Naive thymus-derived CD8-positive, alpha-beta T cell (primary cell): Measurements from ENCODE around the gene RASGRF2. TPM values are rescaled to one million over a fixed set of nuclear protein-coding genes. Genes with fewer than 3 reads are reported as not detected.

Experiments
- ATAC-seq, 2 donors: fragments of 150-1000 bp; cut with Tn5 transposase in 1 of 2; sonication (Bioruptor Pico), chemical (Tn5 transposase) in 1 of 2; 1 replicate in 1 of 2; 2 replicates in 1 of 2; pipeline ENCODE4 v1.10.0; 2021; ENCODE audit warnings: mild to moderate bottlenecking in 2 of 2, moderate library complexity in 2 of 2
- POLR2A ChIA-PET: fragments of 350-600 bp; sonication (Branson Sonifier 250); formaldehyde crosslinking; loops from one replicate; lab custom pipeline; 2021; ENCODE audit warnings: antibody characterized with exemption; lab: Charles Lee
- DNase-seq, 10 donors: peaks; one replicate each; pipeline versions ENCODE4 v3.0.0 to v3.0.0-alpha.2; 2020 to 2022
- H3K27ac Mint-ChIP-seq, 10 donors: one replicate each; pipeline ENCODE4 v1.8.0; 2020 to 2022; ENCODE audit warnings: mild to moderate bottlenecking in 10 of 10, mixed read lengths in 10 of 10, moderate library complexity in 4 of 10, inconsistent platforms in 1 of 10
- H3K27me3 Mint-ChIP-seq, 5 donors: one replicate each; pipeline ENCODE4 v1.8.0; 2021 to 2022; ENCODE audit warnings: mixed read lengths in 5 of 5
- H3K36me3 Mint-ChIP-seq, 3 donors: one replicate each; pipeline ENCODE4 v1.8.0; 2020 to 2022; ENCODE audit warnings: mixed read lengths in 3 of 3, mild to moderate bottlenecking in 2 of 3, inconsistent platforms in 1 of 3
- H3K4me1 Mint-ChIP-seq, 4 donors: one replicate each; pipeline ENCODE4 v1.8.0; 2021 to 2022; ENCODE audit warnings: mixed read lengths in 4 of 4
- H3K4me3 Mint-ChIP-seq, 10 donors: one replicate each; pipeline ENCODE4 v1.8.0; 2020 to 2022; ENCODE audit warnings: mild to moderate bottlenecking in 10 of 10, mixed read lengths in 10 of 10, moderate library complexity in 6 of 10, inconsistent platforms in 1 of 10
- H3K9me3 Mint-ChIP-seq, 9 donors: one replicate each; pipeline ENCODE4 v1.8.0; 2020 to 2022; ENCODE audit warnings: mixed read lengths in 9 of 9, mild to moderate bottlenecking in 3 of 9, inconsistent platforms in 1 of 9, moderate library complexity in 1 of 9
- polyA plus RNA-seq, 3 donors: library from polyadenylated mRNA; unstranded; fragments of 300-500 nt; fragmentation: Illumina TruSeq; gene quantifications; one replicate each; pipeline ENCODE4 v1.2.3, GENCODE V29; 2021
- total RNA-seq, 8 experiments: library from RNA in 2 of 8; stranded (reverse) in 2 of 8; gene quantifications; one replicate each; pipeline ENCODE4 v1.2.3 and lab custom pipeline; 2021 to 2026

Gene RASGRF2
- total and polyA plus RNA-seq, 5 experiments from 2014 or later = 8.3 to 35.9 (median 21.7) TPM

DNA sequence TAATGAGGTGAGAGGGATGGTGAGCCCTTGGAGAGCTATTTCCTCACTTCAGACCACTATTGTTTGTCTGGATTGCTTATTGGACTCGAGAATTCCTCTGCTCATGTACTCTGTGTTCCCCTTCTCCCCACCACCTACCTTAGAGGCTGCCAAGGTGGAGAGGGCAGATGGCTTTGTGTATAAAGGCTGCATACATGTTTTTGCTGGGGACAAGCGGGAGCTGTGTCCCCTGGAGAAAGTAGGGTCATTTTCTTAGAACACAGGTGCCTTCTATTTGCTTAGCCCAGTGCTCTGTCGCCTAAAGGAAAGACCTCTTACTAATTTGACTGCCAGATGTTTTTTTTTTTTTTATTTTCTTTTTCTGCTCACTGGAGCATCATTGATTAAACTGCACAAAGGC is 29.7 kb downstream of the RASGRF2 start:
- Mint-ChIP-seq H3K4me3 (peak overlapping the region in 1 of 10 donors; percentile 6), H3K27me3 (no peaks in the 10 kb centered on the region), H3K9me3 (no peaks in the 10 kb centered on the region), H3K36me3 (peaks cover 0 to 6% (median 0%) of the 10 kb centered on the region in 3 donors), H3K4me1 (peaks cover 42 to 90% (median 79%) of the 10 kb centered on the region in 4 donors), H3K27ac (peak overlapping the region in 6 of 10 donors; percentile 2 to 40 (median 24))
- ATAC-seq = no peak
- POLR2A ChIA-PET = interaction anchor here (0.9 kb wide), 1 partner anchor 9 kb away, joined by 5 read pairs; no protein-coding TSS in a partner anchor
- DNase-seq = no peak

DNA sequence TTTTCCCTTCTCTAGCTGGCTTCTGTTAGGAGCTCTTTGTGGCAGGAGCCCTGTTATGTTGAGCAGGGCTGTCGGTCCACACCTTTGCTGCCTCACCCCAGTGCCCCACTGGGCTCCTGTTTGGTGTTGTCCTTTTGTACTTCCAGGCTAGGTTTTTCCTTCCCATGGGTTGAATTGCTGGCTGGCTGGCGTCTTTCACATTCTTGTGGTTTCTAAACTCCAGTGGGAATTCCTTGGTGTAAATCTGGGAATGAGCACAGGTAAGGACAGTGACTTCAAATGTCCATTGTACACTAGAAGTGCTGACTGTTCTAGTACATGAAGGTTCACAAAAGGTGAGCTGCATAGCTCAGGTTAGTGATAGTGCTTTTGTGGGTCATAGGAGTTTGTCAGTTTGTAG is 30.4 kb downstream of the RASGRF2 start:
- H3K4me1 Mint-ChIP-seq = peaks cover 40 to 87% (median 76%) of the 10 kb centered on the region in 4 donors
- H3K36me3 Mint-ChIP-seq = peaks cover 0 to 6% (median 0%) of the 10 kb centered on the region in 3 donors
- H3K27me3 Mint-ChIP-seq = no peaks in the 10 kb centered on the region
- H3K27ac Mint-ChIP-seq = peak overlapping the region in 2 of 10 donors; percentile 2 to 26
- H3K9me3 Mint-ChIP-seq = no peaks in the 10 kb centered on the region
- POLR2A ChIA-PET = interaction anchor here (0.9 kb wide), 1 partner anchor 8 kb away, joined by 5 read pairs; no protein-coding TSS in a partner anchor
- ATAC-seq (no peak), DNase-seq (no peak)
- peak overlapping the region in 1 of 10 donors; percentile 4 for H3K4me3 Mint-ChIP-seq

- H3K4me3 Mint-ChIP-seq = peak overlapping the region in 2 of 10 donors; percentile 4 to 35
- ATAC-seq (no peak), DNase-seq (no peak)
- H3K4me1 Mint-ChIP-seq = peaks cover 37 to 87% (median 76%) of the 10 kb centered on the region in 4 donors
- POLR2A ChIA-PET = no interaction called here
- H3K27me3 Mint-ChIP-seq = no peaks in the 10 kb centered on the region
- peaks cover 0 to 6% (median 0%) of the 10 kb centered on the region in 3 donors for H3K36me3 Mint-ChIP-seq
- H3K9me3 Mint-ChIP-seq = no peaks in the 10 kb centered on the region
- H3K27ac Mint-ChIP-seq = peak overlapping the region in 1 of 10 donors; percentile 2
Measured at GRCh38 chr5:80990971-80991370, 30.8 kb downstream of the RASGRF2 start.

- H3K36me3 Mint-ChIP-seq = peaks cover 0 to 3% (median 3%) of the 10 kb centered on the region in 3 donors
- no peaks in the 10 kb centered on the region for H3K27me3 Mint-ChIP-seq
- H3K4me1 Mint-ChIP-seq = peaks cover 33 to 87% (median 81%) of the 10 kb centered on the region in 4 donors
- ATAC-seq = no peak
- peak overlapping the region in 6 of 10 donors; percentile 3 to 45 (median 16) for H3K4me3 Mint-ChIP-seq
- DNase-seq = no peak
- POLR2A ChIA-PET = interaction anchor here (1.5 to 4.7 kb wide), 2 partner anchors 8 to 12 kb away, joined by 3 to 20 read pairs; no protein-coding TSS in a partner anchor
- no peaks in the 10 kb centered on the region for H3K9me3 Mint-ChIP-seq
- H3K27ac Mint-ChIP-seq = peak overlapping the region in 7 of 10 donors; percentile 26 to 99 (median 73)
Measured at GRCh38 chr5:80995908-80996307, 35.7 kb downstream of the RASGRF2 start.

DNA sequence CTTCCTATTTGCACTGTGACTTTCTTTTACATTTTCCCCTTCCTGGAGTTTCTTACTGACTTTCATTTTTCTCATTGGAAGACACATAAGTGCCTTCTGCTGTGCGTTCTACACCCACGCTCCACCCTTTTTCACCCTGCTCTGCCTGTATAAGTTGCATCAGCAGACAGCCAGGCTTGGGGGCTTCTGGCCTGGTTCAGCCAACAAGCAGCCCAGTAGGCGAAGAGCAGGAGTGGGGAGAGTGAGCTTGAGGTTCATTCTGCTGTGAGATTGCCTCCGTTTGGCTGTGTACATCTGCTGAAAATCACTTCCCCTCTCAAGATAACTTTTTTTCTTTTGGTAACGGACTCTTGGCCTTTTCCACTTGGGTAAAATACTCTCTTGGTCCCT is 38.4 kb downstream of the RASGRF2 start:
- Mint-ChIP-seq H3K36me3 (peaks cover 0 to 3% (median 1%) of the 10 kb centered on the region in 3 donors), H3K27ac (peak overlapping the region; percentile 86 to 99 (median 93)), H3K9me3 (no peaks in the 10 kb centered on the region), H3K27me3 (no peaks in the 10 kb centered on the region), H3K4me1 (peaks cover 31 to 86% (median 81%) of the 10 kb centered on the region in 4 donors), H3K4me3 (peak overlapping the region; percentile 70 to 90 (median 80))
- DNase-seq = no peak
- peak; percentile 62 to 64 for ATAC-seq
- POLR2A ChIA-PET = interaction anchor here (1.3 to 4.7 kb wide), 3 partner anchors 9 to 38 kb away, joined by 5 to 20 read pairs (median 11); partner anchors contain the start of gene RASGRF2

GRCh38 chr5:81003811-81004386 is 43.7 kb downstream of the RASGRF2 start:
- Mint-ChIP-seq H3K4me3 (peak overlapping the region; percentile 6 to 80 (median 70)), H3K27me3 (no peaks in the 10 kb centered on the region), H3K27ac (peak overlapping the region; percentile 85 to 99 (median 92)), H3K4me1 (peaks cover 49 to 89% (median 87%) of the 10 kb centered on the region in 4 donors), H3K9me3 (peaks cover 0 to 2% (median 0%) of the 10 kb centered on the region in 9 donors), H3K36me3 (peaks cover 0 to 3% (median 2%) of the 10 kb centered on the region in 3 donors)
- POLR2A ChIA-PET = interaction anchor here (0.8 to 1.3 kb wide), 4 partner anchors 8 to 44 kb away, joined by 3 to 6 read pairs (median 4); partner anchors contain the start of gene RASGRF2
- DNase-seq (peak in 2 of 10 donors; percentile 22 to 26), ATAC-seq (no peak)

- no peak for ATAC-seq
- Mint-ChIP-seq H3K4me1 (peaks cover 44 to 92% (median 89%) of the 10 kb centered on the region in 4 donors), H3K36me3 (peaks cover 0 to 2% (median 0%) of the 10 kb centered on the region in 3 donors), H3K27me3 (no peaks in the 10 kb centered on the region), H3K4me3 (peak overlapping the region in 9 of 10 donors; percentile 26 to 77 (median 69)), H3K9me3 (peaks cover 0 to 2% (median 0%) of the 10 kb centered on the region in 9 donors), H3K27ac (peak overlapping the region; percentile 67 to 99 (median 86))
- DNase-seq = no peak
- POLR2A ChIA-PET = interaction anchor here (3.3 to 4.0 kb wide), 2 partner anchors 9 to 45 kb away, joined by 20 to 36 read pairs; partner anchors contain the start of gene RASGRF2
Measured at GRCh38 chr5:81005708-81006107, 45.5 kb downstream of the RASGRF2 start.

DNA sequence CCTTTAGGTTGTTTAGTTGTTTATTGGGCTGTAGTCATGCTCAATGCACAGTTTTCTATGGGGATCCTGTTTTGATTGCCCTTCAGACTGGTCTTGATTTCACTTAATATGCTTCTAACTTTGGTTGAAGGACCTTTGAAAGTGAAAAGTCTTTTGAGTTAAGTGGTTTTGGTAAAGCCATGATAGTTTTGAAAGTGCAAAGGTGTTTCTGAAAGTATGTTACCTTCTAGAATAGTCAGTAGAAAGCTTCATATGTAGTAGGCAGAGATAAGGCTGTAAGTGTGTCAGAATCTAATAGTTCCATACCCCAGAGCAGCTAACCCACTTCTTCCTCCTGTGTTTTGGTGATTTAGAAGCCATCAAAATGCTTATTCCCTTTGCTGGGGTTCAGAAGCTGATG is 46.1 kb downstream of the RASGRF2 start:
- Mint-ChIP-seq H3K36me3 (peaks cover 0 to 2% (median 0%) of the 10 kb centered on the region in 3 donors), H3K27me3 (no peaks in the 10 kb centered on the region), H3K9me3 (peaks cover 0 to 2% (median 0%) of the 10 kb centered on the region in 9 donors), H3K4me3 (peak overlapping the region; percentile 81 to 91 (median 89)), H3K4me1 (peaks cover 42 to 92% (median 88%) of the 10 kb centered on the region in 4 donors), H3K27ac (peak overlapping the region; percentile 85 to 99 (median 96))
- ATAC-seq (peak; percentile 3 to 10), DNase-seq (no peak)
- POLR2A ChIA-PET = interaction anchor here (1.2 to 4.0 kb wide), 5 partner anchors 9 to 46 kb away, joined by 4 to 36 read pairs (median 11); partner anchors contain the start of gene RASGRF2

- Mint-ChIP-seq H3K9me3 (peaks cover 0 to 2% (median 0%) of the 10 kb centered on the region in 9 donors), H3K27ac (peak overlapping the region; percentile 85 to 99 (median 96))
- ATAC-seq = peak; percentile 86 to 89
Measured at GRCh38 chr5:81006947-81007636, 46.9 kb downstream of the RASGRF2 start.

GRCh38 chr5:81007637-81008027 is 47.5 kb downstream of the RASGRF2 start:
- Mint-ChIP-seq H3K9me3 (peaks cover 0 to 2% (median 0%) of the 10 kb centered on the region in 9 donors), H3K4me3 (peak overlapping the region; percentile 81 to 91 (median 89)), H3K4me1 (peaks cover 40 to 89% (median 81%) of the 10 kb centered on the region in 4 donors), H3K27me3 (no peaks in the 10 kb centered on the region), H3K27ac (peak overlapping the region; percentile 85 to 99 (median 96)), H3K36me3 (peaks cover 0 to 2% (median 0%) of the 10 kb centered on the region in 3 donors)
- ATAC-seq (peak; percentile 25 to 39), DNase-seq (peak in 2 of 10 donors; percentile 3 to 25)
- POLR2A ChIA-PET = interaction anchor here (0.6 to 4.0 kb wide), 15 partner anchors 9 to 868 kb away, joined by 3 to 36 read pairs (median 6); partner anchors contain the start of gene RASGRF2

More at GRCh38 chr5:81006947-81007636, 46.9 kb downstream of the RASGRF2 start:
- peak overlapping the region; percentile 81 to 91 (median 89) for H3K4me3 Mint-ChIP-seq
- no peaks in the 10 kb centered on the region for H3K27me3 Mint-ChIP-seq
- peaks cover 37 to 89% (median 84%) of the 10 kb centered on the region in 4 donors for H3K4me1 Mint-ChIP-seq
- POLR2A ChIA-PET = interaction anchor here (0.6 to 4.0 kb wide), 14 partner anchors 10 to 867 kb away, joined by 3 to 36 read pairs (median 5); partner anchors contain the start of gene RASGRF2
- DNase-seq = peak in 9 of 10 donors; percentile 42 to 85 (median 70)
- H3K36me3 Mint-ChIP-seq = peaks cover 0 to 2% (median 0%) of the 10 kb centered on the region in 3 donors

DNA sequence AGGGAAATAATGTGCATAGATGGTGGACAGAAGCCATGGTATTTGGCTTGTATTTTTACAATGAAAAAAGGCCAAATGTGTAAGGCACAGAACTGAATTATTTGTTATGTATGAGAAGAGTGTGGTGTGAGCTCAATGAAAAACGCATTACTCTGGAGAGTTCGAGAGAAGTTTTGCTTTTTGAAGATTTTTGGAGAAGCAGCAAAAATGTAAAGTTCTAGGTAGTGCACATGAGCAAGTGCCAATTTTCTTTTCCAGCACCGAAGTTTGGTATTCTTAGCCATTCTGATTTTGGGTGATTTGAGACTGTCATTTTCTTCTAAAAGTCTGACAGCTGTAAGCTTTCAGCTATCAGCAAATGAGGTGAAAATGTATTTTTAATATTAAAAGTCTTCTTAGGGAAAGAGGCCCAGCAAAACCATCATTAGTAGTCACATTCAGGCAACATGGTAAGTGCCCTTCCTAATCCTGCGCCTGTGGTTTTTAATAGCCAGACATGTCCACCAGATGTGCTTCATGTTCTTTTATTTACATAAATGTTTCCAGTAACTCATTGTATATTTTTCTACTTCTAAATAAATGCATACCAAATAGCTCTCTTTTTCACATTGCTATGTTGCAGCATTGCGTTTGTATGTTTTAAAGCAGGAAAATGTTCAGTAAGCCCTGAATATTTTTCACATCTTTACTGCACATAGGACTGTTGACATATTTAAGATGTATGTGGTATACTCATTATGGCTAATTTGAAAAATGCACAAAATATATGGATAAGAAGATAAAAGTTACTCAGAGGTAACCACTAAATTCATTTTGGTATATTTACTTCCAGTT is 50.4 kb downstream of the RASGRF2 start:
- Mint-ChIP-seq H3K27me3 (no peaks in the 10 kb centered on the region), H3K4me3 (peak overlapping the region in 4 of 10 donors; percentile 18 to 40 (median 22)), H3K4me1 (peaks cover 31 to 87% (median 68%) of the 10 kb centered on the region in 4 donors), H3K27ac (peak overlapping the region; percentile 75 to 99 (median 86)), H3K36me3 (no peaks in the 10 kb centered on the region), H3K9me3 (peaks cover 0 to 9% (median 0%) of the 10 kb centered on the region in 9 donors)
- ATAC-seq = no peak
- DNase-seq = no peak
- POLR2A ChIA-PET = interaction anchor here (0.9 to 2.2 kb wide), 3 partner anchors 16 to 94 kb away, joined by 3 to 9 read pairs (median 3); partner anchors contain the start of gene RASGRF2
